ENCODE measurements around the gene NDUFAF5. TPM values are rescaled to one million over a fixed set of nuclear protein-coding genes. Genes with fewer than 3 reads are reported as not detected.

Gene NDUFAF5
- total and polyA plus RNA-seq, 2 donors (not counting 3 experiments of a cell fraction or from before 2014, with no cell fraction given), result 9.8 to 26.4 TPM

- no peaks in the 10 kb centered on the region for H4K20me1 ChIP-seq (replicated peaks; ENCODE audit: control insufficient read depth, extremely low read depth, insufficient read depth, low read length)
- no peak for DNase-seq (ENCODE audit: low read depth, low spot score)
- no peak overlapping the region for H2AFZ ChIP-seq (ENCODE audit: low read depth, low read length)
- H3K4me1 ChIP-seq (ENCODE audit: control insufficient read depth, extremely low read depth, insufficient read depth, low read length), result no peaks in the 10 kb centered on the region
- CTCF ChIA-PET, result no interaction called here
- H3K27ac ChIP-seq (ENCODE audit: insufficient read depth, low read depth, low read length), result no peak overlapping the region
- no peak overlapping the region for H3K4me2 ChIP-seq (ENCODE audit: insufficient read depth, low read length)
- peaks cover 1% of the 10 kb centered on the region for H3K79me2 ChIP-seq (ENCODE audit: control insufficient read depth, insufficient read depth, low read length)
- BruUV-seq (replicated peaks), result no TSS peak
- no peak overlapping the region for H3K4me3 ChIP-seq (replicated peaks in 1 of 3; ENCODE audit: insufficient read depth in 1 of 3, low read depth in 1 of 3, low read length in 3 of 3)
- TF ChIP-seq FOS (IDR thresholded peaks at IDR 0.05; ENCODE audit: borderline replicate concordance, insufficient read depth, low read length) (no peak), EZH2 (IDR thresholded peaks at IDR 0.05; ENCODE audit: borderline replicate concordance, low read depth, low read length, severe bottlenecking) (no peak), POLR2AphosphoS5 (IDR thresholded peaks at IDR 0.05; ENCODE audit: insufficient read depth, low read depth, low read length) (no peak), GATA2 (IDR thresholded peaks at IDR 0.05; ENCODE audit: insufficient read depth, insufficient read length, low read depth, low read length) (no peak), MYC (IDR thresholded peaks at IDR 0.05; ENCODE audit: low read depth, low read length) (no peak), POLR2A (IDR thresholded peaks at IDR 0.05; ENCODE audit: low read depth, low read length) (no peak), JUN (IDR thresholded peaks at IDR 0.05; ENCODE audit: borderline replicate concordance, insufficient read depth, insufficient read length, low read depth) (no peak)
- TF ChIP-seq, protein P1, sequence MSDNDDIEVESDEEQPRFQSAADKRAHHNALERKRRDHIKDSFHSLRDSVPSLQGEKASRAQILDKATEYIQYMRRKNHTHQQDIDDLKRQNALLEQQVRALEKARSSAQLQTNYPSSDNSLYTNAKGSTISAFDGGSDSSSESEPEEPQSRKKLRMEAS (IDR thresholded peaks at IDR 0.05; ENCODE audit: insufficient read depth, insufficient read length), result no peak
- TF ChIP-seq, protein P2, sequence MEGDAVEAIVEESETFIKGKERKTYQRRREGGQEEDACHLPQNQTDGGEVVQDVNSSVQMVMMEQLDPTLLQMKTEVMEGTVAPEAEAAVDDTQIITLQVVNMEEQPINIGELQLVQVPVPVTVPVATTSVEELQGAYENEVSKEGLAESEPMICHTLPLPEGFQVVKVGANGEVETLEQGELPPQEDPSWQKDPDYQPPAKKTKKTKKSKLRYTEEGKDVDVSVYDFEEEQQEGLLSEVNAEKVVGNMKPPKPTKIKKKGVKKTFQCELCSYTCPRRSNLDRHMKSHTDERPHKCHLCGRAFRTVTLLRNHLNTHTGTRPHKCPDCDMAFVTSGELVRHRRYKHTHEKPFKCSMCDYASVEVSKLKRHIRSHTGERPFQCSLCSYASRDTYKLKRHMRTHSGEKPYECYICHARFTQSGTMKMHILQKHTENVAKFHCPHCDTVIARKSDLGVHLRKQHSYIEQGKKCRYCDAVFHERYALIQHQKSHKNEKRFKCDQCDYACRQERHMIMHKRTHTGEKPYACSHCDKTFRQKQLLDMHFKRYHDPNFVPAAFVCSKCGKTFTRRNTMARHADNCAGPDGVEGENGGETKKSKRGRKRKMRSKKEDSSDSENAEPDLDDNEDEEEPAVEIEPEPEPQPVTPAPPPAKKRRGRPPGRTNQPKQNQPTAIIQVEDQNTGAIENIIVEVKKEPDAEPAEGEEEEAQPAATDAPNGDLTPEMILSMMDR (IDR thresholded peaks at IDR 0.05; ENCODE audit: extremely low read depth in 1 of 2, insufficient read depth in 1 of 2, low read depth in 1 of 2, low read length in 2 of 2), result no peak
- H3K27me3 ChIP-seq (ENCODE audit: control insufficient read depth in 2 of 2, insufficient read depth in 2 of 2, low read length in 2 of 2), result no peaks in the 10 kb centered on the region
- POLR2A ChIA-PET, result no interaction called here
- H3K9ac ChIP-seq (replicated peaks; ENCODE audit: extremely low read depth, insufficient read depth, low read length), result no peak overlapping the region
- peaks cover 0 to 3% of the 10 kb centered on the region in 2 experiments for H3K36me3 ChIP-seq (ENCODE audit: control insufficient read depth in 2 of 2, extremely low read depth in 1 of 2, insufficient read depth in 2 of 2, low read length in 2 of 2)
- intact Hi-C loops (cut with micrococcal nuclease), result no loop called here
- dilution Hi-C loops (cut with MboI; ENCODE audit: extremely low pct_ligation_motif_present, low sequenced_read_pairs), result no loop called here
- no peaks in the 10 kb centered on the region for H3K9me3 ChIP-seq (replicated peaks; ENCODE audit: control insufficient read depth, insufficient read depth, low read length)
- no peaks in the 10 kb centered on the region for H3K9me1 ChIP-seq (replicated peaks; ENCODE audit: control insufficient read depth, extremely low read depth, insufficient read depth, low read length)
- FAIRE-seq, result no peak
These were observed 35.0 kb upstream of the NDUFAF5 start for GRCh38 chr20:13749811-13750210.
